CD4-positive, alpha-beta T cell treated with Interleukin-12 subunit alpha and Interleukin-12 subunit beta, for 1 hour (primary cell): ENCODE data around the gene C4BPA.

Experiments used
- DNase-seq: peaks from one replicate; pipeline ENCODE4 v3.0.0-alpha.2; 2020

Gene C4BPA

GRCh38 chr1:207077470-207078377 lies 26.3 kb upstream of the C4BPA start:
- DNase-seq: peak; percentile 80

- no peak for DNase-seq
These were observed 25.4 kb upstream of the C4BPA start for GRCh38 chr1:207078578-207079132.

GRCh38 chr1:207079706-207080241 lies 24.3 kb upstream of the C4BPA start:
- no peak for DNase-seq

- no peak for DNase-seq
These were observed 22.9 kb upstream of the C4BPA start for GRCh38 chr1:207081088-207081487.

GRCh38 chr1:207081806-207082205 lies 22.2 kb upstream of the C4BPA start:
- DNase-seq: no peak

GRCh38 chr1:207084232-207084631 lies 19.8 kb upstream of the C4BPA start:
- DNase-seq: no peak

GRCh38 chr1:207084701-207085180 lies 19.3 kb upstream of the C4BPA start:
- DNase-seq: peak; percentile 68

- no peak for DNase-seq
These were observed 18.1 kb upstream of the C4BPA start for GRCh38 chr1:207085887-207086286.

GRCh38 chr1:207088161-207088560 lies 15.9 kb upstream of the C4BPA start:
- DNase-seq: no peak

- peak; percentile 20 for DNase-seq
These were observed 15.1 kb upstream of the C4BPA start, which contains the start of gene C4BPB for GRCh38 chr1:207088701-207089626. Gene C4BPB (plus strand): TSS chr1:207088860. CDS start chr1:207089532, 672 bp downstream.

- DNase-seq: no peak
These were observed 14.2 kb upstream of the C4BPA start for GRCh38 chr1:207089627-207090355.

- DNase-seq: no peak
These were observed 12.7 kb upstream of the C4BPA start for GRCh38 chr1:207091200-207091908.

GRCh38 chr1:207093944-207094343 lies 10.1 kb upstream of the C4BPA start:
- DNase-seq: no peak

- DNase-seq: no peak
These were observed 6.1 kb upstream of the C4BPA start for GRCh38 chr1:207097871-207098324.

GRCh38 chr1:207101720-207102119 lies 2.3 kb upstream of the C4BPA start:
- no peak for DNase-seq

- no peak for DNase-seq
These were observed 1.9 kb upstream of the C4BPA start for GRCh38 chr1:207102146-207102545.

- DNase-seq: no peak
These were observed 1.4 kb upstream of the C4BPA start for GRCh38 chr1:207102659-207103058.

- no peak for DNase-seq
These were observed 5.0 kb downstream of the C4BPA start for GRCh38 chr1:207109004-207109403.

GRCh38 chr1:207112616-207113296 lies 8.7 kb downstream of the C4BPA start:
- DNase-seq: no peak

GRCh38 chr1:207115269-207115668 lies 11.2 kb downstream of the C4BPA start:
- no peak for DNase-seq

GRCh38 chr1:207124389-207124788 lies 20.4 kb downstream of the C4BPA start:
- DNase-seq: no peak
